ENCODE data around the gene REXO1. TPM values are rescaled to one million over a fixed set of nuclear protein-coding genes. Genes with fewer than 3 reads are reported as not detected.

The REXO1 gene
- polyA plus RNA-seq, 3 donors: 2.8 to 60.8 (median 3.0) TPM

DNA sequence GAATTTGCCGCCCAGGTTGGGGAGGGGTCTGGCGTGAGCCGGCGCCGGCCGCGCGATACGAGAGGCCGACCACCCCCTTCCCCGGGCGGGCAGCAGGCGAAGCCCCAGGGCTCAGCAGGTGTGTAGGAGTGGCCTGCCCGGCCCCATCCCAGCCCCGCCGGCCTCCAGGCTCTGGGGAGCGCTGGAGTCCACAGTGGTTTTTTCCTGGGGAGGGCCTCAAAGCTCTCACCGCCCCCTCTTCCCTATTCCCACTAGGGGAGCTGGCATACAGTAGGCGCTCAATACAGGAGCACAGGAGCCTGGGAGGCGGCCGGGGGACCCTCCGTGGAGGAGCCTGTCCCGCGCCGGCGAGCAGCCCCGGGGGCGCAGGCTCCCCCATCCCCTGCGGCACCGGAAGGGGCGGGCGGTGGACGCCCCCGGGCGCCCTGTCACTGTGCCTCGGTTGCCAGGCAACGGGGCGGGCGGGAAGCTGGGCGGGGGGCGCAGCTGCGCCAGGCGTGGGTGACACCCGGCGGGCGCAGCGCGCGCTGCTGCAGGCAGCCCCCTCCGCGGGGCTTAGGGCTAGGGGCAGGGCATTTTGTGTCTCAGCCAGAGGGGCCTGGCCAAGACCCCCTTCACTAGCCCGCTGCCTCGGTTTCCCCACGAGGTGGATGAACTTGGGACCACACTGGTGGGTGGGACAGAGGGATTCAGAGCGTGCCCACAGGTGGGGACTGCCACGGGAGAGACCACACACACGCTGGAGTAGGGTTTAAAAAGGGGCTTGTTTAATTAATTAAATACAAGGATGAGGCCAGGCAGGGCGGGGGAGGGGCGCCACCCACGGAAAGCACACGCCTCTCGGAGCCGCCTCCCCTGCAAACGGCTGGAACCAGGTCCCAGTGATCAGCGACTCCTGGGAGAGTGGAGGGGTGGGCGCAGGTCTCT is 3.6 kb upstream of the REXO1 start:
- Histone ChIP-seq H3K9me3 (replicated peaks in 1 of 2; ENCODE audit: control insufficient read depth in 1 of 2, insufficient read depth in 1 of 2, low read length in 2 of 2) (no peaks in the 10 kb centered on the region), H3K27me3 (ENCODE audit: control insufficient read depth in 2 of 2, insufficient read depth in 2 of 2, low read length in 2 of 2) (no peaks in the 10 kb centered on the region), H2AFZ (ENCODE audit: insufficient read depth, low read depth, low read length, poor library complexity, severe bottlenecking) (no peak overlapping the region), H3K36me3 (replicated peaks in 1 of 2; ENCODE audit: control insufficient read depth in 1 of 2, insufficient read depth in 2 of 2, low read length in 2 of 2) (peaks cover 0 to 2% of the 10 kb centered on the region in 2 donors), H3K79me2 (ENCODE audit: insufficient read depth, low read length) (peaks cover 73% of the 10 kb centered on the region), H4K20me1 (ENCODE audit: insufficient read depth, low read length) (peaks cover 71% of the 10 kb centered on the region), H3K4me3 (replicated peaks in 1 of 3; ENCODE audit: low read depth in 2 of 3, low read length in 3 of 3) (no peak overlapping the region), H3K27ac (ENCODE audit: low read depth in 1 of 2, low read length in 2 of 2) (no peak overlapping the region), H3K4me1 (ENCODE audit: control insufficient read depth in 1 of 2, insufficient read depth in 2 of 2, low read length in 2 of 2) (peaks cover 54 to 70% of the 10 kb centered on the region in 2 donors), H3K4me2 (replicated peaks; ENCODE audit: extremely low read depth, low read length, poor library complexity, severe bottlenecking) (peak overlapping the region; percentile 13), H3K9ac (ENCODE audit: insufficient read depth, low read length, poor library complexity, severe bottlenecking) (no peak overlapping the region)
- peaks cover 46% of the 10 kb centered on the region for H3K4me1 Mint-ChIP-seq
- H3K36me3 Mint-ChIP-seq: peaks cover 2 to 12% of the 10 kb centered on the region in 2 donors
- intact Hi-C loops (cut with micrococcal nuclease): no loop called here
- peak overlapping the region in 1 of 2 donors; percentile 42 for H3K4me3 Mint-ChIP-seq
- peak overlapping the region in 1 of 7 donors; percentile 61 for H3K27ac Mint-ChIP-seq
- H3K27me3 Mint-ChIP-seq (ENCODE audit: low read depth in 3 of 3): peaks cover 2 to 9% (median 7%) of the 10 kb centered on the region in 3 donors
- TF ChIP-seq, protein P1, sequence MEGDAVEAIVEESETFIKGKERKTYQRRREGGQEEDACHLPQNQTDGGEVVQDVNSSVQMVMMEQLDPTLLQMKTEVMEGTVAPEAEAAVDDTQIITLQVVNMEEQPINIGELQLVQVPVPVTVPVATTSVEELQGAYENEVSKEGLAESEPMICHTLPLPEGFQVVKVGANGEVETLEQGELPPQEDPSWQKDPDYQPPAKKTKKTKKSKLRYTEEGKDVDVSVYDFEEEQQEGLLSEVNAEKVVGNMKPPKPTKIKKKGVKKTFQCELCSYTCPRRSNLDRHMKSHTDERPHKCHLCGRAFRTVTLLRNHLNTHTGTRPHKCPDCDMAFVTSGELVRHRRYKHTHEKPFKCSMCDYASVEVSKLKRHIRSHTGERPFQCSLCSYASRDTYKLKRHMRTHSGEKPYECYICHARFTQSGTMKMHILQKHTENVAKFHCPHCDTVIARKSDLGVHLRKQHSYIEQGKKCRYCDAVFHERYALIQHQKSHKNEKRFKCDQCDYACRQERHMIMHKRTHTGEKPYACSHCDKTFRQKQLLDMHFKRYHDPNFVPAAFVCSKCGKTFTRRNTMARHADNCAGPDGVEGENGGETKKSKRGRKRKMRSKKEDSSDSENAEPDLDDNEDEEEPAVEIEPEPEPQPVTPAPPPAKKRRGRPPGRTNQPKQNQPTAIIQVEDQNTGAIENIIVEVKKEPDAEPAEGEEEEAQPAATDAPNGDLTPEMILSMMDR (IDR thresholded peaks at IDR 0.05): no peak
- WGBS (ENCODE audit: insufficient coverage): 8% methylated on average over 53 of the region's 66 CpGs
- H3K9me3 Mint-ChIP-seq: no peaks in the 10 kb centered on the region
- peak in 1 of 3 donors; percentile 7 for DNase-seq

DNA sequence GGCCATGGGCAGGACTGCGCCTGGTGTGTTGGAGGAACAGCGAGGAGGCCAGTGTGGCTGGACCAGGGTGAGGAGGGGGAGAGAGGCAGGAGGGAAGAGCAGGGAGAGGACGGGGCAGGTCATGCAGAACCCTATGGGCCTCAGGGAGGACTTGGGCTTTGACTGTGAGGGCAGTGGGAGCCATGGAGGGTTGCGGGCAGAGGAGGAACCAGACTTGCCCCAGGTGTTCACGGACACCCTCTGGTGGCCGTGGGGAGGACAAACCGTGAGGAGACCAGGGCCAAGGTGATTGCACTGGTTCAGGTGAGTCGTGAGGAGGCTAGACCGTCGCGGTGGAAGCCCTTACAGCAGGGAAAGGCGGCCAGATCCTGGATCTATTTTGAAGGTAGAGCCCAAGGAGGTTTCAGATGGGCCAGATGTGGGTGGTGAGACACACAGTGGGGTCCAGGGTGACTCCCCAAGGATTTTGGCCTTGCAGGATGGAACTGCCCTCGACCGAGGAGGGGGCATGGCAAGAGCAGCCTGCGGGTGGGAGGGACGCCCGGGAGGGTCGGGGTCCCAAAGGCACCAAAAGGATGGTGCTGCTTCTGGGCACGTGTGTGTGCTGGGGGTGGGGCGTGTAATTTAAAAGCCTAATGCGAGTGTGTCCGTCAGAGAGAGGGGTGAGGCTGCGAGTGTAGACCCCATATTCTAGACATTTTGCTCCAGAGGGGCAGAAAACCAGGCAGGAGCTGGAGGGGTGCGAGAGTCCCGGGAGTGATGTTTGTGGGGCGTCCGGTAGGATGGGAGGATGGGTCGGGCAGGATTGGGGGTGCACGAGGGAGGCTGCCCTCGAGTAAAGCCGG is 2.7 kb upstream of the REXO1 start:
- no peaks in the 10 kb centered on the region for H3K9me3 Mint-ChIP-seq
- Histone ChIP-seq H3K4me3 (replicated peaks in 1 of 3; ENCODE audit: low read depth in 2 of 3, low read length in 3 of 3) (no peak overlapping the region), H3K79me2 (ENCODE audit: insufficient read depth, low read length) (peaks cover 73% of the 10 kb centered on the region), H3K9ac (ENCODE audit: insufficient read depth, low read length, poor library complexity, severe bottlenecking) (no peak overlapping the region), H3K36me3 (replicated peaks in 1 of 2; ENCODE audit: control insufficient read depth in 1 of 2, insufficient read depth in 2 of 2, low read length in 2 of 2) (peaks cover 1 to 2% of the 10 kb centered on the region in 2 donors), H2AFZ (ENCODE audit: insufficient read depth, low read depth, low read length, poor library complexity, severe bottlenecking) (no peak overlapping the region), H3K4me2 (replicated peaks; ENCODE audit: extremely low read depth, low read length, poor library complexity, severe bottlenecking) (no peak overlapping the region), H4K20me1 (ENCODE audit: insufficient read depth, low read length) (peaks cover 75% of the 10 kb centered on the region), H3K9me3 (replicated peaks in 1 of 2; ENCODE audit: control insufficient read depth in 1 of 2, insufficient read depth in 1 of 2, low read length in 2 of 2) (no peaks in the 10 kb centered on the region), H3K4me1 (ENCODE audit: control insufficient read depth in 1 of 2, insufficient read depth in 2 of 2, low read length in 2 of 2) (peaks cover 57 to 72% of the 10 kb centered on the region in 2 donors), H3K27ac (ENCODE audit: low read depth in 1 of 2, low read length in 2 of 2) (no peak overlapping the region), H3K27me3 (ENCODE audit: control insufficient read depth in 2 of 2, insufficient read depth in 2 of 2, low read length in 2 of 2) (no peaks in the 10 kb centered on the region)
- H3K4me1 Mint-ChIP-seq: peaks cover 55% of the 10 kb centered on the region
- intact Hi-C loops (cut with micrococcal nuclease): no loop called here
- DNase-seq: no peak
- peaks cover 2 to 17% of the 10 kb centered on the region in 2 donors for H3K36me3 Mint-ChIP-seq
- 77% methylated on average over 28 of the region's 31 CpGs for WGBS (ENCODE audit: insufficient coverage)
- H3K27me3 Mint-ChIP-seq (ENCODE audit: low read depth in 3 of 3): peaks cover 2 to 9% (median 7%) of the 10 kb centered on the region in 3 donors
- peak overlapping the region in 1 of 2 donors; percentile 39 for H3K4me3 Mint-ChIP-seq
- peak overlapping the region in 4 of 7 donors; percentile 32 to 61 (median 48) for H3K27ac Mint-ChIP-seq
- TF ChIP-seq, protein P1 (IDR thresholded peaks at IDR 0.05): no peak

Measured in CD14-positive monocyte (primary cell).